ENCODE data around the gene ARHGDIB. TPM values are rescaled to one million over a fixed set of nuclear protein-coding genes. Genes with fewer than 3 reads are reported as not detected.

The ARHGDIB gene
- total RNA-seq, 1 donor from 2014 or later, result not detected

GRCh38 chr12:14984036-14984435, 22.6 kb upstream of the ARHGDIB start:
- H3K79me2 ChIP-seq (ENCODE audit: low read depth), result no peaks in the 10 kb centered on the region
- no peak overlapping the region for H2AFZ ChIP-seq (replicated peaks)
- H3K4me3 ChIP-seq, result no peak overlapping the region
- no peaks in the 10 kb centered on the region for H3K9me3 ChIP-seq (ENCODE audit: low read depth)
- H3K27ac Mint-ChIP-seq, result no peak overlapping the region
- no peaks in the 10 kb centered on the region for H3K27me3 ChIP-seq
- no peaks in the 10 kb centered on the region for H3K4me1 ChIP-seq
- no peak for TF ChIP-seq CTCF (IDR thresholded peaks at IDR 0.05)
- TF ChIP-seq EZH2phosphoT487 (IDR thresholded peaks at IDR 0.05), result no peak
- no peak for TF ChIP-seq EZH2 (IDR thresholded peaks at IDR 0.05)
- no peak overlapping the region for H3K4me3 Mint-ChIP-seq
- H3K27ac ChIP-seq, result no peak overlapping the region
- H3K4me1 Mint-ChIP-seq, result no peaks in the 10 kb centered on the region
- no peak for DNase-seq (ENCODE audit: low spot score)
- no peaks in the 10 kb centered on the region for H3F3A ChIP-seq (ENCODE audit: low read depth)
- H4K20me1 ChIP-seq (ENCODE audit: low read depth), result no peaks in the 10 kb centered on the region
- no peaks in the 10 kb centered on the region for H3K36me3 Mint-ChIP-seq
- H3K27me3 Mint-ChIP-seq (ENCODE audit: insufficient read depth, low read depth), result no peaks in the 10 kb centered on the region
- no peaks in the 10 kb centered on the region for H3K36me3 ChIP-seq
- H3K4me2 ChIP-seq, result no peak overlapping the region
- no peaks in the 10 kb centered on the region for H3K9me3 Mint-ChIP-seq
- no peak overlapping the region for H3K9ac ChIP-seq

GRCh38 chr12:14982991-14983390, 21.6 kb upstream of the ARHGDIB start:
- Histone ChIP-seq H3K27me3 (no peaks in the 10 kb centered on the region), H3K4me2 (no peak overlapping the region), H3K4me1 (no peaks in the 10 kb centered on the region), H2AFZ (replicated peaks) (no peak overlapping the region), H3K79me2 (ENCODE audit: low read depth) (no peaks in the 10 kb centered on the region), H3K9me3 (ENCODE audit: low read depth) (no peaks in the 10 kb centered on the region), H3K36me3 (no peaks in the 10 kb centered on the region), H3F3A (ENCODE audit: low read depth) (no peaks in the 10 kb centered on the region), H3K4me3 (no peak overlapping the region), H3K9ac (no peak overlapping the region), H4K20me1 (ENCODE audit: low read depth) (no peaks in the 10 kb centered on the region), H3K27ac (no peak overlapping the region)
- Mint-ChIP-seq H3K27me3 (ENCODE audit: insufficient read depth, low read depth) (no peaks in the 10 kb centered on the region), H3K4me3 (no peak overlapping the region), H3K27ac (no peak overlapping the region), H3K36me3 (no peaks in the 10 kb centered on the region), H3K4me1 (no peaks in the 10 kb centered on the region), H3K9me3 (no peaks in the 10 kb centered on the region)
- no peak for DNase-seq (ENCODE audit: low spot score)
- TF ChIP-seq EZH2phosphoT487 (IDR thresholded peaks at IDR 0.05), result no peak
- no peak for TF ChIP-seq EZH2 (IDR thresholded peaks at IDR 0.05)
- no peak for TF ChIP-seq CTCF (IDR thresholded peaks at IDR 0.05)

GRCh38 chr12:14982562-14982961, 21.2 kb upstream of the ARHGDIB start:
- Histone ChIP-seq H3K79me2 (ENCODE audit: low read depth) (no peaks in the 10 kb centered on the region), H3K9me3 (ENCODE audit: low read depth) (no peaks in the 10 kb centered on the region), H2AFZ (replicated peaks) (no peak overlapping the region), H3K4me1 (no peaks in the 10 kb centered on the region), H3K27ac (no peak overlapping the region), H3F3A (ENCODE audit: low read depth) (no peaks in the 10 kb centered on the region), H3K4me2 (no peak overlapping the region), H3K4me3 (no peak overlapping the region), H3K27me3 (no peaks in the 10 kb centered on the region), H4K20me1 (ENCODE audit: low read depth) (no peaks in the 10 kb centered on the region), H3K36me3 (no peaks in the 10 kb centered on the region), H3K9ac (no peak overlapping the region)
- Mint-ChIP-seq H3K36me3 (no peaks in the 10 kb centered on the region), H3K27me3 (ENCODE audit: insufficient read depth, low read depth) (no peaks in the 10 kb centered on the region), H3K9me3 (no peaks in the 10 kb centered on the region), H3K4me1 (no peaks in the 10 kb centered on the region), H3K27ac (no peak overlapping the region), H3K4me3 (no peak overlapping the region)
- no peak for DNase-seq (ENCODE audit: low spot score)
- TF ChIP-seq EZH2phosphoT487 (IDR thresholded peaks at IDR 0.05) (no peak), EZH2 (IDR thresholded peaks at IDR 0.05) (no peak), CTCF (IDR thresholded peaks at IDR 0.05) (no peak)

All from neural progenitor cell (in vitro differentiated cells).